Measurements from ENCODE around the gene CCR5AS.
"Not testable (repeated sequence)": the region's sequence is repeated elsewhere in the genome, so short reads cannot be mapped to it uniquely, and the experiment has no call there.

The CCR5AS gene

DNA sequence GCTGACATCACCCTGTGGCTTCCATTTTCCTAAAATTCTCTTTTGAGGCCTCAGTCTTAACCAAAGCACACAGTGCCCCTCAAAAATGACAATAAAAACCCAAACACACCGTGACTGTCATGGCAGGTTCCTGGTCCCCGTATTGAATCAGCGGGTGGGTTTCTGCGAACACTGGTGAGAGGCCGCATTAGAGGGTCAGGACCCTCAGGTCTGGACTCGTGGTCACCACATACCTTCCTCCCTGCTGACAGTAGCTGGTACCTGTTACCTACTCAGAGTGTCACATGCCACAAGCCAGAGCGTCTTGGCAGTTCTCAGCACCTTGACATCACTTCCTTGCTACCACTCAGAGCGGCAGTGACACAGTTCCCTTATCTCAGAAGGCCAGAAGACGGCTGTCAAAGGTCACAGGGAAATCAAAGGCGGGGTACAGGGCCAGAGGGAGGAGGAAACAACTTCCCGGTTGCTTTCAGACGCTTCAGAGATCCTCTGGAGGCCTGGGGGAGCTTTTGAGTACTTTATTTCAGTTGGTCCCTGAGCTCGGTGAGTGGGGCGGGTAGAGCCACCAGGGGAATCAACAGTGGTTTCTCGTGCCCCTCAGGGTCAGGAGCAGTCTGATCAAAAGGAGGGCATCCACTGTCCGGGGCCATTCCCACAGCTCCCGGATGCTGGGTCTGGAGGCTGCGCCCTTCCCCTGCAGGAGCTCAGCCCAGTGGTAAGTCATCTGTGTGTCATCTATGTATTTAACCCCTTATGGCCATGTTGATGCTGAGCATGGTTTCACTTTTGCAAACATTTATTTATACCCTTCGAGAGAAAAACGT lies at the start of gene CCR5AS, which contains the start of gene CCRL2:
CCR5AS (minus strand) TSS at position 279 of the 824 bp plus-strand sequence.
CCRL2 (plus strand) TSS at position 472 of the 824 bp plus-strand sequence. CDS start 821 bp downstream, outside the sequence.
- DNase-seq, result peak; percentile 9

DNA sequence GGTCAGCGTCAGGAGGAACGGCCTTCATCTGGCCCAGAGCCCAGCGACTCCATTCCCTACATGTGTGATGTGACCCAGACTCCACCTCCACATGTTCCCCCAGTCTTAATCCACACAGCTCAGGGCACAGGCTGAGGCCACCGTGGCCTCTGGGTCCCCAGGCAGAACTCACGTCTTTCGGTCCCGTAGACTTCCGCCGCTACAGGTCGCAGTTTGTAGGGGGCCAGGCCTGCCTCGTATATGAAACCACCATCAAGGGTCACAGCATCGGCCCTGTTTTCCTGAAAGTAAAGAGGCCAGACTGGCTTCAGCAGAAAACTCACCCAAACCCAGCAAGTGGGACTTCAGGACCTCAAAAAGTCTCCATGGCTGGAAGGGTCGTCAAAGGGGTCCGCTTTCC lies 49.3 kb upstream of the CCR5AS start:
- no peak for DNase-seq

DNA sequence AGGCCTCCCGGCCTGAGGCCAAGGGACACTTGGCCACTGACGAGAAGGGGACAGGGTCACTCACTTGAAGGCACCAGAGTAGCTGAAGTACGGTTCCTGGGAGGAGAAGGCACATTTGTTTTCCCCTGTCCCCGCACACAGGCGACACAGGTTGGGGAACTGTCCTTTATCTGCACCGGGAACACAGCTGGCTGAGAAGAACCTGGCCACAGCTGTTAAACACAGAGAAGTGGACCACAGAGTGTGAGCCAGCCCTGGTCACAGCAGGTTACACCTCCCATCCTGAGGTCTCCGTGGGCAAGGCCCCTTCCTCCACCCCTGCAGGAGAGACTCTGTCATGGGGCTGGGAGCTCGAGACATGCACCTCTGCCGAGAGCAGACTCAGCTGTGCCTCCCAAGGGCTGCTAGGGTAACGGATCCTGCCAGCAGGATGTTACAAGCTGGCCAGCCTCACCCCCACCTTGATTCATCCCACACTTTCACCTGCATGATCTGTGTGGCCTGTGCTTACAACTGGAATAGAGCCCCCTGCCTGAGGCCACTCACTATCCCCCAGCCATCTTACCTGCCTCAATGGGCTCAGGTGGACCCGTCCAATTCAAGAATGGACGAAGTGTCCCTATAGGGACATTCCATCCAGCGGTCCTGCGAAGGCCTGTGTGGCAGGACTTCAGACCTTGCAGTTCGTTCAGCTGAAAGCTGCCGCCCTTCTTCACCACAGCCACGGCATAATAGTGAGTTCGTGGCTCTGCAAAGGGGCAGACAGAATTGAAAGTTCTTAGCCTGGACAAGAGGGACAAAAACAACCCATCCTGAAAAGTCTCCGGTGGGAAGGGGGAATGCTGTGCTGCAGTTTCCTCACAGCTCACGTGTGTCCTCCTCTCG lies 48.6 kb upstream of the CCR5AS start:
- DNase-seq, result no peak

DNA sequence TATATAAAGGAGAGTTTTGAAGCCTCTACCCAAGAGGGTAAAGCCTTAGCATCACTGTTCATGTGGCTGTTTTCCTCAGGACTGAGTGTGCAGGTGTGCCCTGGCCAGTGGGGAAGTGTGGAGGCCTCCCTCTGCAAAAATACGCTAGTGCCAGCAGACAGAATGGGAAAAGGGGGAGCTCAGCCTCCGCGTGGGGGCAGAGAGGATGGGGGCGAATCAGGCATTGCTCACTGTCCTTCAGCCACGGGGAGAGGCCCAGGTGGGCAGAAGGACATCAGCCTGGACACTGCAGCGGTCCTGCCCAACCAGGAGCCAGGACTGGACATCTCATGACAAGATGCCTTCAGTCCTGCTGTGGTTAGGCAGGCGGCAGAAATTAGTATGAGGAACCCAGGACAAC lies 47.7 kb upstream of the CCR5AS start:
- DNase-seq, result no peak

DNA sequence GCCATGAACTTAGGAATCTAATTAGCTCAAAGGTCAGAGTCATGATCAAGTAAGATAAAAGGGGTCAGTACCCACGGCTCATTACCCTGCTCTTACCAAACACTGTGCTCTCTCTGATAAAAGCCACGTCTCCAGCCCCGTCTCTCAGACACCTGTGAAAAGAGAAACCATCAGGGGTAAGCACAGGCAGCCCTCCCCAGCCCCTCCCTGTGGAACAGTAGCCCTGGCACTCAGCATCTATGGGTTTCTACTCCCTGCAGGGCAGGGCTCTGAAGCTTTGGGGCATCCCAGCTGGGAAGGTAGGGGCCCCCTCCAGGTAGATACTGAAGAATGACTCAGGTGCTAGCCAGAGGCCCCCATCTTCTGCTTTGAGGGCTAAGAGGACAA lies 47.3 kb upstream of the CCR5AS start:
- DNase-seq, result no peak

DNA sequence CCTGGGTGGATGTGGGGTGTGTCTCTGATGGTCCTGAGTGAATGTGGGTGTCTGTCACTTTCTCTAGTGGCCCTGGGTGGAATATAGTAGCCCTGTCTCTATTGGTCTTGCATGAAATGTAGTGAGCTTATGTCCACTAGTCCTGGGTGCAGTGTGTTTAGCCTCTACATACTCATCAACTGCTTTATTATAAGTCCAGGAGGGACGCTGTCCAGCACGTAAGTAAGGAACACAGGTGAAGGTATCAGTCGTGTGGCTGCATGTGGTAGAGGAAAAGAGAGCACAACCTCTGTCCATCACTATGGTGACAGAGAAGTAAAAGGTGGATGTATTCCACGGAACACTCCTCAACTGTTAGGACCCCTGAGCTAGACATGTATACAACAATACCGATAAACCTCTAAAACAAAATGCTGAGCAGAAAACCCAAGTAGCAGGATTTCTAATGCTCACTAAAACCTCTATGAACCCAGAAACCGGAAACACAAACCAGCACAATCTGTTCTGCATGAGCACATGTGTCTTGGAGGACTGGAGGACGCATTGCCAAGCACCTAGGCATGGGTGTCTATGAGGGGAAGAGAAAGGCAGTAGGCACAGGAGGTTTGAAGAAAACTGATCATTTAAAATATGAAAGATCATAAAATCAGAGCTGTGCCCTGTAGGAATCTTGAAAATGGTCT lies 46.8 kb upstream of the CCR5AS start:
- no peak for DNase-seq

DNA sequence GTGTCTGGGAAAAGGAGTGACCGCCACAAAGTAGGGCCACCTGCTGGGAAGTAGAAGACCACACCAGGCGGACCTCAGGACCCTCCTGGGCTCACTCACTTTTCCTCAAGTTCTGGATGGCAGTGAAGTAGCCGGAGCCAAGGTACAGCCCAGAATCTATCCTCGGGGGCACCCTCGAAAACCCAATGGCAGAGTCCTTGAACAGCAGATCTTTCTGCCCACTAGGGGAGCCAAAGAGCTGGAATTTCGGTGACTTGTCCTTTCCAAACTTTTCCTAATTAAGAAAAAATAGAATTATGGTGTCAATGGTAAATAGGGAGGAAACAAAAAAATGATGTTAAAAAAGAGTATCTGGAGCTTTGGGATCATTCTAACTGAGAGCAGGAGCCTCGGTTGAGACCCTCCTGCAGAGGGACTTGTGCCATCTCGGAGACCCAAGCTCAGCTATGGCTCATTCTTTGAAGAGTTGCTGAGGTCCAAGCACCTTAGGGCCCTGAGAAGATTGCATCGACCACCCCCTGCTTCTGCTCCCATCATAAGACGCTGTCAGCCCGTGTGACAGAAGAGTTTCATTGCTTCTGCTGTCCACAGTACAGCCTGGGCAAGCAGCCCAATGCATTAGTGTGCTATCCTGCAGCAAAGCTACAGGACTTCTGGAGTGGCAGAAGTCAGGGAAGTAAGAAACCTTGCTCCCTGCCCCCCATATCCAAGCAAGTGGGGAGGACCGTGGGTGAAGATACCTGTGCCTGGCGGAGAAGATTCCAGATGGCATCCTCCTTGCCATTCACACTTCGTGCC lies 43.1 kb upstream of the CCR5AS start:
- no peak for DNase-seq

DNA sequence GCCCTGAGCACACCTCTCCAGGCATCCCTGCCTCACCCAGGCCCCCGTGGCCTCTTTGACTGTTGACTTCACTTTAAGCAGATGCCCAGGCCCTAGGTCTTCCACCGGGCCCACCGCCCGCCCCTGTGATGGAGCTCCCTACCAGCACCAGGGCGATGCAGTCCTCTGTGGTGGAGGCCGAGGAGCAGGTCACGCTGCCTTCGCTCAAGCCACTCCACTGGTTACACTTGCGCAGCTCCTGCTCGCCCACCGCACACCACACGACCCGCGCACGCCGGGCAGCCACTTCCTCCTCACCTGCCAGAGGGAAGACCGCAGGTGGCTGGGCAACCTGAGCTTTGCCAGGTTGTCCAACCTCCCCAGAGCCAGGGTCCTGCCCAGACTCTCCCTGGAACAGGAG lies 41.9 kb upstream of the CCR5AS start:
- no peak for DNase-seq

DNA sequence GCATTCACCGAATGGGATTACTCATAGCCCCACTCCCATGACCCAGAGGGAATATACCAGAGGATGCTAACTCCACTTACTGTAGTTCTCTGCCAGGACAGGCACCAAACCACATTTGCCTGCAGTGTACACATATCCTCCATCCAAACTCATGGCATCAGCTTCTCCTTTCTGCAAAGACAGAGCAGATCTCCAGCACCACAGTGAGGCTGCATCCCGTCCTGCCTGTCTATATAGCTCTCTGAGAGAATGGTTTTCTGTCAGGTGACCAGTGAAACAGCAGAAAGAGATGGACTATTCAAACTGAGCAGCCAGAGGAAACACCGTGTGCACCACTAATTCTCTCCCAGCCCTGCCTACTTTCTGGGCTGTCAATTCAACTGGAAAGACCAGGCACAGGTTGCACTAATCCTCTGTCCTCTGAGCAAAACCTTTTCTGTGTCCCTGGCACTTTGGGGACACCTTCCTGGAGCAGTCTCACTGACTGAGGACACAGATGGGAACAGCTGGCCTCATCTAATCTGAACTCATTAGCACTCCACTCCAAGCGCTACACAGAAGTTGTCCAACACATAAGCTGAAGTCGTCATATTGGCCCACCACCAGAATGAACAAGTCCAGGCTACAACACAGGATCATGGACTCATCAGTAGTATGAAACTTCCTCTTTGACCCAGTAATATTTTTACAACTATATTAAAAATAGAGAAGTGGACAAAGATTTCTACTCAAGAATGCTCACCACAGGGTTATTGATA lies 40.5 kb upstream of the CCR5AS start:
- no peak for DNase-seq

DNA sequence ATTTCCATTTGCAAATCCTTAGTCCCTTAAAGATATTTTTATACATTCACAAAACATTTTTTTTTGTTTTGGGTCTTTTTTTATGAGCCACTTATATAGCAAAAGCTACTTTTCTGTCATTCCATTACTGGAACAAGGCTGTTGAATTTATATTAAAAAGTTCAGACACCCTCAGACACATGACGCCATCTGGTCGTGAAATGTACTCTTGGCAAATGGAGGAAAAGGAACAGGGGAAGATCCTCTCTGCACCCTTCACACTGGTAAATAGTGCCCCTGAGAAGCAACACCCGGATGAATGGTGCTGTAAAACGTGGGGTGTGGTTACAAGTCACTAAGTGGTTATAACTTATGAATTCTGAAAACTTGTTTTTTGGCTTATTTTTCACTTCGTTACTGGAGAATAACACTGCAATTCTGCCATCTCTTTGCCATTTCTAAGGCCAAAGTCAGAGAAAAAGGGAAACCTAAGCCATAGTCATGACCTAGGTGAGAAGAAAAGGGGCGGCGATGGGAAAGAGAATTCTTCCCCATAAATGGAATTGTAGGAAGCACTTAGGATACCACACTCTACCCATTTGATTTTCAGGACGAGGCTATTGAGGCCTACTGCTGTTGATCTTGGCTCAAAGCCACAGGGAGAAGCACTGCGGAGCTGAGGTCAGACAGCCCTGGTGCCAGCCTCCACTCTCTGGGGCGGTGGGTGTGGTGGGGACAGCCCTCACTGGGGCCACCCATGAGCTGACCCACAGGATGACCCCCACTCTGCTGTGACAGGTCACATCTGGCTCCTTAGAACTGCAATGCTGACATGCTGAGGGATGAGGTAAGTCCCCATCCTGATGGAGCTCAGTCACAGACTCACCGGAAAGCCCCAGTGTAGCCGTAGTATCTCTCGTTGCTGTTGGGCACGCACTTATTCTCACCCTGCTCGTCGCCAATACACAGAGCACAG lies 36.0 kb upstream of the CCR5AS start:
- DNase-seq, result no peak

DNA sequence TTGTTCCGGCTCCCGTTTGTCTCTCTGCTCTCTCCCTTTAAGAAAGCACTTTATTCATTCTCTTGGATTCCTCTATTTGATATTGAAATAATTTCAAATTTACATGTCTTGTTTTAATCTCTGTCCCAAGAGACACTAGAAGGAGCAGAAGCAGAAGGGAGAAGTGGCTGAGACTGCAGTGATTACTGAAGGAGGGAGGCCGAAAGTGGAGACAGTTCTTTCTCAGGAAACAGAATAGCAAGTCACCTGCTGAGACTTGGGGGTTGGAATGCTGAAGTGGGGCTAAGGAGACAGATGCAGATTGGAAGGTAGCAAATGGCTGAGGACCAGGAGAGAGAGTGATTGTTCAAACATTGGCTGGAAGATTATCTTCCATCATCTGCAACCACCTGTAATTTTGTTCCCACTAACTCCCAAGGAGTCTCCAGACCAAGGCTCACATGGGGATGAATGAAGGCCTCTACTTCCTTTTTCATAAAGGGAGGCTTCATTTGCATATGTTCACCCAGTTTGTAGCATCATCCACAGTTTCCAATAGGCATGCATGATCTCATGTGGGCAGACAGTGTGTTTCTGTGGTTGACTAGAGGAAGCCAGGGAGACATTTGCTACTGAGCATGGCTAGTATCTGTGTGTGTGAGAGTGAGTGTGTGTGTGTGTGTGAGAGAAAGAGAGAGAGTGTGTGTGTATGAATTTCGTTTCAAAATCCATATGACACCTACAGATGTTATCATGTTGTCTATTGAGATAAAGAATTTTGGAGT lies 33.8 kb upstream of the CCR5AS start:
- no peak for DNase-seq

DNA sequence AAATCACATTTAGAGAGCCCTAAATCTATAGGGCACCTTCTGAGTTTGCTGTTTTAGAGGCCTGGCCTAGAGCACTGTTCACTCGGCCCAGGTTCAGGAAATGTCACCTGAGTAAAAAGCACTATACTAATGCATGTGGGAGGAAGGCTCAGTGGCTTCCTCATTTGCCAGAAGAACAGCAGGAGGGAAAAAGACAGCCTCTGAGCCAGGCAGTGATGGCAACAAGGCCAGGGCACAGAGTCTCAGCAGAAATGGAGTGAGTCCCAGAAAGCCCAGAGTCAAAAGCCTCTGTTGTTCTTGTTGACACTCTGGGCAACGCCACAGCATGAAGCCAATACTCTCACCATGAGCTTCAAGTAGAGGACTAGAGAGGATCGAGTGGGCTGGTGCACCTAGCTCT lies 32.0 kb upstream of the CCR5AS start:
- DNase-seq, result no peak

DNA sequence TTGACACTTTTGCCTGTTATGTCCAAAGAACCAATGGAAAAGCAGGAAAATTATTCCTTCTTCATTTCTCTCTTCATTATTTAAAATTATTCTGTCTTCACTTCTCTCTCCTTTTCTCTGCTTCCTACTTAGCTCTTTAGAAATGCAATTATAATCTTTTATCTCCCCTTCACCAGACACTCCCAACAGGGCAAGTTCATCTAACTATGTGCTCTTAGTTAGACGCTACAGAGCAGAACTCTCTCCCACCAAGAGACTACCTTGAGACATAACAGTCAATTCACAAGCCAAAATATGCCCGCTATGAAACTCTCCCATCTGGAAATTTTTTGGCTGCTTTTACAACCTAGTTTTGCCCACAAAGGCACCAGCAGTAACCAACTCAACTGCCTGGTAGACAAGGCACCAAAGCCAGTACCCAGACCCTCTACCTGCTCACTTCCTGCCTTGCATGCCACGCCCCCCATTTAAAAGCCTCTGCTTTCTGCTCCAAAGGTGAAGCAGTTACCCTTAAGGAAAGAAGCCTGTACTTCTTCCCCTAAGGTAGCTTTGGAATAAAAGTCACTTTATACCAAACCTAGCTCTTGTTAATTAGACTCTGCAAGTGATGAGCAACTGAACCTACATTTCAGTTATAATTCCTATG lies 28.3 kb upstream of the CCR5AS start:
- DNase-seq, result no peak

DNA sequence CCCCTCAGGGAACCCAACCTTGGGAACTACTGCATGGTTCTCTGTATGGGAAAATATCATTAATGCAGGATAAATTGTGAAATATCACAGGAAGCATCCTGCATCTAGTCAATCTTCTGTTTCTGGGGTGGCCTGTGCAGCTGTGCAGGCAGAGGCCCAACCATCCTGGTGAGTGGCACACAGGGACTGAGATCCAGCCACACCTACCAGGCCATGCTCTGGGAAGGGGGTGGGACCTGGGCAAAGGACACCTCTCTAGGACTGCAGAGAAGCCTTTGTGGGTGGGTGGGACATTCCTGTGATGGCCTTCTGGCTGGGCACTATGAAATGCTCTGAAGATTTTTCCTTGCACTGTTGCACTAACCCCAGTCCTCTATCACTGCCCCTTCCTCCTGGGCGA lies 27.0 kb upstream of the CCR5AS start:
- no peak for DNase-seq

DNA sequence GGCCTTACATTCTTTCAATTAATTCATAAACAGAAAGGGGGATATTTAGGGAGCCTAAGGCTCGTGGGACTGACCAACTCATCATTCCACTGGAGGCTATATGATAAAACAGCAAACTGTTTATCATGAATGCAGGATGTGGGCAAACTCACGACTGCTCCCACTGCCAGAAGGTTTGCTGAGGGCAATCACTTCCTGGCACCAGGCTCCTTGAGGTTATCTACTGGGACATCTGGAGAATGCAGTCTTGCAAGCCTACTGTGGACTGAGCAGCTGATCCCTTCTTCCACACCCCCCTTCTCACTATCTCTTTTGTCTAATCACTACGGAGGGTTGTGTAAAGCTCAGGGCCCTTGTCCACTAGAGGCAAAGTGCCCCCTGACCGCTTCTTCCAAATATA lies 26.3 kb upstream of the CCR5AS start:
- DNase-seq, result not testable (repeated sequence)

DNA sequence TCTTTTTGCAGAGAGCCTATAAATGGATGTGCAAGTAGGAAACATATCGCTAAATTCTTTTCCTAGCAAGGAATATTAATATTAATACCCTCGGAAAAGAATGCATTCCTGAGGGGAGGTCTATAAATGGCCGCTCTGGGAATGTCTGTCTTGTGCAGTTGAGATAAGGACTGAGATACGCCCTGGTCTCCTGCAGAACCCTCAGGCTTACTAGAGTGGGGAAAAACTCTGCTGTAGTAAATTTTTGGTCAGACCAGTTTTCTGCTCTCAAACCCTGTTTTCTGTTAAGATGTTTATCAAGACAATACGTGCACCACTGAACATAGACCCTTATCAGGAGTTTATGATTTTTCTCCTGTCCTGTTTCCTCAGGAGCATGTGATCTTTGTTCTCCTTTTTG lies 25.0 kb upstream of the CCR5AS start:
- not testable (repeated sequence) for DNase-seq

DNA sequence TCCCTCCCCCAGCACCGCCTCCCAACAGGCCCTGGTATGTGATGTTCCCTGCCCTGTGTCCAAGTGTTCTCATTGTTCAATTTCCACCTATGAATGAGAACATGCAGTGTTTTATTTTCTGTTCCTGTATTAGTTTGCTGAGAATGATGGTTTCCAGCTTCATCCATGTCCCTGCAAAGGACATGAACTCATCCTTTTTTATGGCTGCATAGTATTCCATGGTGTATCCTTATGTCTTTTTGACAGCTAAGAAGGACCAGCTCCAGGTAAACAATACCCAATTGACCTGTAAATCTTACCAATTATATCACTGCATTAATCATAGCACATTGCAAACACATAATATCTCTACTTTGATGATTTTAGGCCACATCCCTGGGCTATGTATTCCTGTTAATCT lies 24.0 kb upstream of the CCR5AS start:
- DNase-seq, result not testable (repeated sequence)

DNA sequence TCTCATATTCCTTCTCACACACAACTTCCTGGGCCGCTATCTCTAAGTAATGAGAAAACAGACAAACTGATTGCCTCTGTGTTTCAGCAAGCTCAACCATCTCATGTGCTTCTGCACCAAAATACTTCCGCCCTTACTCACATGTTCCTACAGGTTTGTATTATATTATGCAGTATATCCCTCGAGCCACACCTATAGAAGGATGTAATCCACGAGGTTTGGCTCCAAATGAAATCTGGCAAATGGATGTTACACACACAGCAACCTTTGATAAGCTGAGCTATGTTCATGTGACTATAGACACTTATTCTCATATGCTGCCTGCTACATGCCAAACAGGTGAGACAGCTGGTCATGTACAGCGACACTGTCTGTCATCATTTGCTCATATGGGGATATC lies 22.8 kb upstream of the CCR5AS start:
- DNase-seq, result no peak

DNA sequence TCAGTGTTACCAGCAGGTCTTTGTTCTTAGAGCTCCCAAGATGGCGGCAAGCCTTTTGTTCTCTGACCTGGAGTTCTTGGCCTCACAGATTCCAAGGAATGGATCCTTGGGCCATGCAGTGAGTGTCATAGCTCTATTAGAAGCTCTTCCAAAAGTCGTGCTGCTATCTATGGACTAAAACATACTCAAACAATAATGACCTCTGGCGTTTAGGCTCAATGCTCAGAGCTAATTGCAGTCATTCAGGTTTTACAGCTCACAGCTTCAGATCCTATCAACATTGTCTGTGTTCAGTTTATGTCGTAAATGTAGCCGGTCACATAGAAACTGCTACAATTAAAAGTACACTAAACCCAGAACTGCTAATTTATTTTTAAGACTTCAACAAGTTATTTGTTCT lies 22.4 kb upstream of the CCR5AS start:
- no peak for DNase-seq

All from activated T-cell treated with anti-CD3 and anti-CD28 coated beads for 4 hours (primary cell).